Lung (tissue), 12 donors: Measurements from ENCODE around the gene TRIM65. TPM values are rescaled to one million over a fixed set of nuclear protein-coding genes. Genes with fewer than 3 reads are reported as not detected.

Source experiments
- ATAC-seq: fragments of 200-7000 bp; cut with Tn5 transposase; one replicate; pipeline ENCODE4 v1.9.1; 2020; ENCODE audit warnings: moderate number of reproducible peaks; ENCODE audit not compliant: insufficient read depth, low FRiP score
- DNase-seq, 3 donors: peaks; one replicate each; pipeline ENCODE4 v3.0.0-alpha.2; 2013 to 2017
- H3K27ac ChIP-seq, 2 donors: one replicate each; pipeline ENCODE4 v1.5.1; 2013; ENCODE audit warnings: mild to moderate bottlenecking in 2 of 2, moderate library complexity in 2 of 2, control low read depth in 1 of 2, inconsistent platforms in 1 of 2, low read depth in 1 of 2, low read length in 1 of 2
- H3K27me3 ChIP-seq, 3 donors: one replicate each; pipeline ENCODE4 v1.5.1; 2013; ENCODE audit warnings: low read length in 2 of 3; ENCODE audit not compliant: control insufficient read depth in 3 of 3, insufficient read depth in 3 of 3
- H3K36me3 ChIP-seq, 4 donors: one replicate each; pipeline ENCODE4 v1.5.1; 2013; ENCODE audit warnings: low read length in 4 of 4, mild to moderate bottlenecking in 1 of 4, moderate library complexity in 1 of 4; ENCODE audit not compliant: control insufficient read depth in 4 of 4, insufficient read depth in 4 of 4
- H3K4me1 ChIP-seq, 5 donors: one replicate each; pipeline ENCODE4 v1.5.1; 2013; ENCODE audit warnings: low read length in 5 of 5, mild to moderate bottlenecking in 2 of 5, moderate library complexity in 1 of 5; ENCODE audit not compliant: control insufficient read depth in 5 of 5, insufficient read depth in 5 of 5
- H3K4me3 ChIP-seq: one replicate; pipeline ENCODE4 v1.5.1; 2013; ENCODE audit warnings: mild to moderate bottlenecking, control low read depth, moderate library complexity
- H3K9ac ChIP-seq, 2 donors: one replicate each; pipeline ENCODE4 v1.5.1; 2013; ENCODE audit warnings: low read length in 2 of 2, control low read depth in 1 of 2; ENCODE audit not compliant: insufficient read depth in 1 of 2
- H3K9me3 ChIP-seq, 4 donors: one replicate each; pipeline ENCODE4 v1.5.1; 2013; ENCODE audit warnings: low read length in 3 of 4, mild to moderate bottlenecking in 1 of 4, moderate library complexity in 1 of 4; ENCODE audit not compliant: control insufficient read depth in 4 of 4, insufficient read depth in 3 of 4
- CTCF ChIP-seq: IDR thresholded peaks from 2 replicates; pipeline ENCODE4 v1.5.1; 2012; ENCODE audit warnings: mild to moderate bottlenecking; ENCODE audit errors: control extremely low read depth, extremely low read depth
- WGBS, 2 donors: extraction: QIAGEN DNeasy Blood & Tissue Kit; methylation state at CpG; one replicate each; pipeline ENCODE4 v1.1.7; 2013; 5-methylcytosine and 5-hydroxymethylcytosine counted together
- polyA plus RNA-seq, 2 donors: library from polyadenylated mRNA; stranded (reverse); fragments of 200-250 nt; gene quantifications; one replicate each; pipeline ENCODE4 v1.2.1, GENCODE V29; 2013
- total RNA-seq, 2 donors: library from RNA; depleted of rRNA in 1 of 2; stranded (reverse); fragments of >200 nt in 1 of 2; gene quantifications; one replicate each; pipeline ENCODE4 v1.2.1, GENCODE V29; 2014 to 2021
- donor health status: control.
- donor health status: control.
- donor health status: Bipolar disorder and iron deficiency.
- donor health status: healthy.
- donor health status: DM: yes; HTN: yes; CAD: no.

The TRIM65 gene
- total and polyA plus RNA-seq, 4 donors = 12.7 to 32.9 (median 21.2) TPM

GRCh38 chr17:75855310-75856061 is 41.3 kb downstream of the TRIM65 start, which contains the start of gene WBP2:
WBP2 (minus strand) TSS chr17:75855335; CDS start chr17:75855297, 38 bp downstream.
- Histone ChIP-seq H3K9ac (peak within 1 kb of the TSS; percentile 56 to 86), H3K4me3 (peak within 1 kb of the TSS; percentile 63), H3K4me1 (peaks cover 0 to 17% (median 7%) of the 10 kb centered on the region in 5 donors), H3K9me3 (no peaks in the 10 kb centered on the region), H3K27ac (peak within 1 kb of the TSS; percentile 95 to 100), H3K36me3 (peaks cover 0 to 10% (median 7%) of the 10 kb centered on the region in 4 donors), H3K27me3 (no peaks in the 10 kb centered on the region)
- WGBS, 2 donors = 0% methylated on average over 57 to 58 of the region's 58 CpGs
- ATAC-seq (peak; percentile 95), DNase-seq (peak; percentile 99 to 100 (median 100))
- peak; percentile 3 for TF ChIP-seq CTCF

DNA sequence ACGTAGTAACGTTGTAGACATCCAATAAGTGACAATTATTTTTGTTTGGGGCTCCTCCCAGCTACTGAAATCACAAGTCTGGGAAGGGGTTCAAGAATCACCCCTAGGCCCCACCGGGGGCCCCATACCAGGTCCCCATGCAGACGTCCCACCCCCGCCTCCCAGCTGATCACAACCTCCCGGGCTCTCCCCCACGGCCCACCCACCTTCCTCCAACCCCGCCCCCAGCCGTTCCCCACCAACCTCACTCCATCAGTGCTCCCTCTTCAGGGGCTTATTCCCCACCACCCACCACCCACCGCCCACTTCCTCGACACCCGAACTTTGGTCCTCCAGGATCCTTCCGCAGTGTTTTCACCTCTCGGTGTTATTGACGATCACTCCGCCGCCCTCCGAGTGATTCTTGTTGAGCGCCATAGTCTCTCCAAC is 41.9 kb downstream of the TRIM65 start:
- DNase-seq (no peak), ATAC-seq (no peak)
- Histone ChIP-seq H3K27ac (peak overlapping the region; percentile 90 to 95), H3K4me1 (peaks cover 0 to 18% (median 7%) of the 10 kb centered on the region in 5 donors), H3K36me3 (peaks cover 0 to 13% (median 8%) of the 10 kb centered on the region in 4 donors), H3K9ac (peak overlapping the region; percentile 56 to 85), H3K4me3 (peak overlapping the region; percentile 52), H3K9me3 (no peaks in the 10 kb centered on the region), H3K27me3 (no peaks in the 10 kb centered on the region)
- TF ChIP-seq CTCF = no peak
- 0 to 1% methylated on average over 18 to 19 of the region's 19 CpGs for WGBS, 2 donors

GRCh38 chr17:75854101-75854748 is 42.5 kb downstream of the TRIM65 start:
- DNase-seq (peak in 1 of 3 donors; percentile 36), ATAC-seq (no peak)
- H3K4me1 ChIP-seq = peaks cover 0 to 25% (median 13%) of the 10 kb centered on the region in 5 donors
- WGBS, 2 donors = 18 to 38% methylated on average over 7 of the region's 7 CpGs
- H3K27me3 ChIP-seq = no peaks in the 10 kb centered on the region
- peak overlapping the region; percentile 90 to 95 for H3K27ac ChIP-seq
- H3K9ac ChIP-seq = peak overlapping the region; percentile 56 to 85
- no peaks in the 10 kb centered on the region for H3K9me3 ChIP-seq
- H3K4me3 ChIP-seq = peak overlapping the region; percentile 52
- H3K36me3 ChIP-seq = peaks cover 0 to 19% (median 11%) of the 10 kb centered on the region in 4 donors
- TF ChIP-seq CTCF = no peak
